ENCODE results near the gene TCL1B. TPM values are rescaled to one million over a fixed set of nuclear protein-coding genes. Genes with fewer than 3 reads are reported as not detected.

Gene TCL1B
- total and polyA plus RNA-seq, 11 donors, result not detected

DNA sequence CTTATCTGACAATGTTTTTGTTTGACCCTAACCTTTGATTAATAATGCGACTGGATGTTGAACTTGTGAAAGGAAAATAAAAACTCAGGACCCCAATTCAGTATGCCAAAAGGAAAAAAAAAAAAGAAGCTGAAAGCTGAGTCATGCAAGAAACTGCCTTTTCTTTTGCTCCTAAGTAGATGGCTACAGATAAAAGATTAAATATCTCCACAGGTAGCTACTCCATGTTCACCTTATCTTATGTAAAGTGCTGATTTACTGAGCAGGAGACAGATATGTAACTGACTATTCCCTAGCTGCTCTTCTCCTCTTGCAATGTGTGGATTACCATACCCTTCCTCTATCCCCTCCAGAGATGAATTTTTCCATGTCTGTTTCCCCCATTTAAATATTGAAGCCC, 30.8 kb upstream of the TCL1B start:
- WGBS, 4 donors, result 60 to 76% (median 65%) methylated on average over 1 of the region's 1 CpG

DNA sequence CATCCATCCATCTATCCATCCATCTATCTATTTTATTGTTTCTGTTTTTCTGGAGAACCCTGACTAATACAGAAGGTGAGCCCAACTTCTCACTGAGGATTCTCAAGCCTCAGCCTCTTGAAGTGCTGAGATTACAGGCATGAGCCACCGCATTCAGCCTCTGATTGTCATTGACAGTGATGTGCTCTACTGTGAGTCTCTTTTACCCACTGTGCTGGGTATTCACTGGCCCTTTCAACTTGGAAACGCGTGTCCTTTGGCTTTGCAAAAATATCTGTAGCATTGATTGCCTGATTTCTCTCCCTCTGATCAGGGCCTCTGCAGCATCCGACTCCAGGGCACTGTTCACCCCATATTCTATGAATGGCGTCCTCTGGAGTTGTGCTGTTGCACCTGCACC, 29.6 kb upstream of the TCL1B start:
- no peak for TF ChIP-seq POLR2A (IDR thresholded peaks at IDR 0.05)
- TF ChIP-seq, protein P1, sequence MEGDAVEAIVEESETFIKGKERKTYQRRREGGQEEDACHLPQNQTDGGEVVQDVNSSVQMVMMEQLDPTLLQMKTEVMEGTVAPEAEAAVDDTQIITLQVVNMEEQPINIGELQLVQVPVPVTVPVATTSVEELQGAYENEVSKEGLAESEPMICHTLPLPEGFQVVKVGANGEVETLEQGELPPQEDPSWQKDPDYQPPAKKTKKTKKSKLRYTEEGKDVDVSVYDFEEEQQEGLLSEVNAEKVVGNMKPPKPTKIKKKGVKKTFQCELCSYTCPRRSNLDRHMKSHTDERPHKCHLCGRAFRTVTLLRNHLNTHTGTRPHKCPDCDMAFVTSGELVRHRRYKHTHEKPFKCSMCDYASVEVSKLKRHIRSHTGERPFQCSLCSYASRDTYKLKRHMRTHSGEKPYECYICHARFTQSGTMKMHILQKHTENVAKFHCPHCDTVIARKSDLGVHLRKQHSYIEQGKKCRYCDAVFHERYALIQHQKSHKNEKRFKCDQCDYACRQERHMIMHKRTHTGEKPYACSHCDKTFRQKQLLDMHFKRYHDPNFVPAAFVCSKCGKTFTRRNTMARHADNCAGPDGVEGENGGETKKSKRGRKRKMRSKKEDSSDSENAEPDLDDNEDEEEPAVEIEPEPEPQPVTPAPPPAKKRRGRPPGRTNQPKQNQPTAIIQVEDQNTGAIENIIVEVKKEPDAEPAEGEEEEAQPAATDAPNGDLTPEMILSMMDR (IDR thresholded peaks at IDR 0.05), result no peak
- Histone ChIP-seq H3K4me3 (no peak overlapping the region), H3K4me1 (peaks cover 0 to 3% (median 0%) of the 10 kb centered on the region in 12 donors), H3K36me3 (no peaks in the 10 kb centered on the region), H3K27ac (no peak overlapping the region), H3K9me3 (no peaks in the 10 kb centered on the region), H3K27me3 (peaks cover 0 to 35% (median 6%) of the 10 kb centered on the region in 9 donors)
- ATAC-seq (no peak), DNase-seq (no peak)
- 70 to 81% (median 76%) methylated on average over 5 of the region's 5 CpGs for WGBS, 4 donors
- intact Hi-C loops (cut with DNase I), result no loop called here

More for the DNA sequence above, 30.8 kb upstream of the TCL1B start:
- Histone ChIP-seq H3K9me3 (no peaks in the 10 kb centered on the region), H3K36me3 (no peaks in the 10 kb centered on the region), H3K27me3 (peaks cover 0 to 24% (median 3%) of the 10 kb centered on the region in 9 donors), H3K4me1 (peaks cover 0 to 3% (median 0%) of the 10 kb centered on the region in 12 donors), H3K4me3 (no peak overlapping the region), H3K27ac (no peak overlapping the region)
- intact Hi-C loops (cut with DNase I), result no loop called here
- ATAC-seq (no peak), DNase-seq (no peak)
- TF ChIP-seq, protein P1 (IDR thresholded peaks at IDR 0.05), result no peak
- no peak for TF ChIP-seq POLR2A (IDR thresholded peaks at IDR 0.05)

DNA sequence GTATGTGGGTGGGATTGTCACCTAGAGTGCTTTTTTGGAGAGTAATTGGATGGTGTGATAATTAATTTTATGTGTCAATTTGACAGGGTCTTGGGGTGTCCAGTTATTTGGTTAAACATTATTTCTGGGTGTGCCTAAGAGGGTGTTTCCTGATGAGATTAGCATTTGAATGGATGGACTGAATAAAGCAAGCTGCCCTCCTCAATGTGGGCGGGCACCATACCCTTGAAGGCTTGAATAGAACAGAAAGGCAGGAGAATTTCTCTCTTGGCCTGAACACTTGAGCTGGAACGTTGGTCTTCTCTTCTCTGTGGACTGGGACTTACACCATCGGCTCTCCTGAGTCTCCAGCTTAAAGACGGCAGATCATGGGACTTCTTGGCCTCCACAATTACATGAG, 28.8 kb upstream of the TCL1B start:
- TF ChIP-seq, protein P1 (IDR thresholded peaks at IDR 0.05), result no peak
- TF ChIP-seq POLR2A (IDR thresholded peaks at IDR 0.05), result no peak
- ATAC-seq (no peak), DNase-seq (no peak)
- no peak overlapping the region for H3K4me3 ChIP-seq
- H3K27ac ChIP-seq, result no peak overlapping the region
- no peaks in the 10 kb centered on the region for H3K9me3 ChIP-seq
- peaks cover 0 to 2% (median 0%) of the 10 kb centered on the region in 12 donors for H3K4me1 ChIP-seq
- H3K36me3 ChIP-seq, result no peaks in the 10 kb centered on the region
- H3K27me3 ChIP-seq, result peaks cover 0 to 38% (median 6%) of the 10 kb centered on the region in 9 donors
- 72 to 79% (median 77%) methylated on average over 4 of the region's 4 CpGs for WGBS, 4 donors
- intact Hi-C loops (cut with DNase I), result no loop called here

DNA sequence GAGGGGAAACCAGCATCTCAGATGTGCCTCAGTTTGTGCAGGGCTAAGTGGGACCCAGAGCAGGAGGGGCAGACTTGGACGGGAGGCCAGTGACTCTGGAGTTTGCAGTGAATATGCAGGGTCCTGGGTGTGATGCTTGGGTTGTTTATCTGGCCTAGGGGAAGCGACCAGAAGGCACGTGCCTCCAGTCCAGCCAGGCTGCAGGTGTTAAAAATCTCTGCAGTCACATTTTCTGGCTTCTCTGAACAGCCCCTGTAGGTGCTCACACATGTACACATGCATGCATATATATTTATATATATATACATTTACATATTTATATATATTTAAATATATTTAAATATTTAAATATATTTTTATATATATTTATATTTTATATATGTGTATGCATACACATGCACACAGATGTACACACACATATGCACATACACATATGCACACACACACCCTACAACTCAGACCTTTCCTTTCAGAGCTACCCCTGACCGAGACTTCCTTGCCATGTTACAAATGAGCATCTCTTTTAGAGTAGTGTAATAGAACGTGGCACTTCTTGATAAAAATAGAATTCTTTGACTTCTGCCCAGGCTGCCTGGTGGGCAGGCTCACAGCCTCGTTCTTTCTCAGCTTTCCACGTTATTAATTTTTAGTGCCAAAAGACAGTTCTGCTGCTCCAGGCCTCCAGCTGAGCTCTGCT, 26.8 kb upstream of the TCL1B start:
- ATAC-seq (no peak), DNase-seq (no peak)
- H3K27ac ChIP-seq, result no peak overlapping the region
- peaks cover 0 to 6% (median 0%) of the 10 kb centered on the region in 12 donors for H3K4me1 ChIP-seq
- whole genome bisulfite sequencing, 4 donors, result 45 to 59% (median 48%) methylated on average over 7 of the region's 7 CpGs
- H3K4me3 ChIP-seq, result no peak overlapping the region
- TF ChIP-seq, protein P1 (IDR thresholded peaks at IDR 0.05), result no peak
- TF ChIP-seq POLR2A (IDR thresholded peaks at IDR 0.05), result no peak
- intact Hi-C loops (cut with DNase I), result no loop called here
- H3K27me3 ChIP-seq, result peaks cover 0 to 38% (median 6%) of the 10 kb centered on the region in 9 donors
- no peaks in the 10 kb centered on the region for H3K36me3 ChIP-seq
- no peaks in the 10 kb centered on the region for H3K9me3 ChIP-seq
